HG03575 (cell line): ENCODE results near the gene CCDC174.
"Not testable (repeated sequence)": the region's sequence is repeated elsewhere in the genome, so short reads cannot be mapped to it uniquely, and the experiment has no call there.

Source experiments
- ATAC-seq: cut with Tn5 transposase; IDR thresholded peaks from one replicate; pipeline ENCODE4 v1.9.1; 2021; ENCODE audit not compliant: unreplicated experiment, insufficient number of reproducible peaks, low FRiP score; ENCODE audit errors: extremely low read depth

CCDC174 gene

GRCh38 chr3:14651440-14652251 is at the start of gene CCDC174:
CCDC174 (plus strand) TSS chr3:14651762; CDS start chr3:14651837, 75 bp downstream.
- peak; percentile 97 for ATAC-seq

- ATAC-seq = no peak
Measured at GRCh38 chr3:14602006-14602803, 49.4 kb upstream of the CCDC174 start.

- ATAC-seq = no peak
Measured at GRCh38 chr3:14602804-14603644, 48.5 kb upstream of the CCDC174 start.

GRCh38 chr3:14605067-14605466 is 46.5 kb upstream of the CCDC174 start:
- no peak for ATAC-seq

- no peak for ATAC-seq
Measured at GRCh38 chr3:14605744-14606143, 45.8 kb upstream of the CCDC174 start.

DNA sequence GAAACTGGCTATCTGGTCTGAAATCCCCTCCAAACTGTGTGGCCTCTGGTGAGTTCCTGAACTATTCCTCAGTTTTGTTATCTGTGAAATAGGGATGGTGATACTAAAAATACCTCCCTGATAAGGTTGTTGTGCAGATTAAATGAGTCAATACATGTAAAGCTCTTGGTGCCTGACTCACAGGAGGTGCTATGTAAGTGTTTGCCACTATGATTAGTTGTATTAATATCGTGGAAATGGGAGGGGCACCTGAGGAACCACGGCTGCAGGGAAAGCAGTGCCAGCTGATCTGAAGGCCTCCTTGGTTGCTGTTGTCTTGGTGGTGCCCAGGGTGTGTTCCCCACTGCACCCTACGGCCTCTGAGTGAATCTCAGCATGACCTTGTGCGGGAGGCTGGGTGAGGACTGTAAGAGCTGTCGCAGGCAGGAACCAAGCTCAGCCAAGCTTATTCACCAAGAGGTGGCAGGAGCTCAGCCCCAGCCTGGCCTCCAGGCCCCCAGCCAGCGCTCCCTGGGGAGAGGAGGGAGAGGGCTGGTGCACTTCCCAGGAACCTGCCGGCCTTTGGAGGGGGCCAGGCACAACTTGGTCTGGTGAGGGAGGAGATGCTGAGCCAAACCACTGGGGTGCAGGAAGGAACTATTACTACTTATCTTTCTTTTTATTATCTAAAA is 44.8 kb upstream of the CCDC174 start:
- no peak for ATAC-seq

GRCh38 chr3:14608298-14608697 is 43.3 kb upstream of the CCDC174 start:
- ATAC-seq = no peak

DNA sequence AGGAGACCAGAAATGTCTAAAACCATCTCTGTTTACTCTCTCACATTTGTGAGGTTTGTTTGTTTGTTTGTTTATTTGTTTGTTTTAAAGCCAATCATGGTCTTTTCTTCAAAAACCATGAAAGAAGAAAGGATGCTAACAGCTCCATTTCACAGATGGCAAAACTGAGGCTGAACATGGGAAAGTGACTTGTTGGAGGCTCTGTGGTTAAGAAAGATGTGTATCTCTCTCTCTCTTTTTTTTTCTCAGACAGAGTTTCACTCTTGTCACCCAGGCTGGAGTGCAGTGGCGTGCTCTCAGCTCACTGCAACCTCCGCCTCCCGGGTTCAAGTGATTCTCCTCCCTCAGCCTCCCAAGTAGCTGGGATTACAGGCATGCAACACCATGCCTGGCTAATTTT is 42.5 kb upstream of the CCDC174 start:
- not testable (repeated sequence) for ATAC-seq

- ATAC-seq = no peak
Measured at GRCh38 chr3:14609506-14609905, 42.1 kb upstream of the CCDC174 start.

- no peak for ATAC-seq
Measured at GRCh38 chr3:14609941-14610340, 41.6 kb upstream of the CCDC174 start.

GRCh38 chr3:14614189-14614588 is 37.4 kb upstream of the CCDC174 start:
- ATAC-seq = no peak

DNA sequence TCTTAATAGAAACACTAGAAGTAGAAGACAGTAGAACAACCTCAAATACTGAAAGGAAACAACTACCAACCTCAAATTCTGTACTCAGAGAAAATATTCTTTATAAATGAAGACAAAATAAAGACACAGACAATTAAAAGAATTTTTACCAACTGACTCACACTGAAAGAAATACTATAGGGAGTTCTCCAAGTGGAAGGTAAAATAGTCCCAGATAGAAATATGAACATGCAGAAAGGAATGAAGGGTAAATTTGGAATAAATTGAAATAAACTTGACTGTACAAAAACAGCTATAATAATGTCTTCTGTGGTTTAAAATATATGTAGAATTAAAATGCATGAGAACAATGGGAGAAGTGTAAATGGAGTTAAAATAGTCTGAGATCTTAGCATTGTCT is 36.7 kb upstream of the CCDC174 start:
- ATAC-seq = no peak

DNA sequence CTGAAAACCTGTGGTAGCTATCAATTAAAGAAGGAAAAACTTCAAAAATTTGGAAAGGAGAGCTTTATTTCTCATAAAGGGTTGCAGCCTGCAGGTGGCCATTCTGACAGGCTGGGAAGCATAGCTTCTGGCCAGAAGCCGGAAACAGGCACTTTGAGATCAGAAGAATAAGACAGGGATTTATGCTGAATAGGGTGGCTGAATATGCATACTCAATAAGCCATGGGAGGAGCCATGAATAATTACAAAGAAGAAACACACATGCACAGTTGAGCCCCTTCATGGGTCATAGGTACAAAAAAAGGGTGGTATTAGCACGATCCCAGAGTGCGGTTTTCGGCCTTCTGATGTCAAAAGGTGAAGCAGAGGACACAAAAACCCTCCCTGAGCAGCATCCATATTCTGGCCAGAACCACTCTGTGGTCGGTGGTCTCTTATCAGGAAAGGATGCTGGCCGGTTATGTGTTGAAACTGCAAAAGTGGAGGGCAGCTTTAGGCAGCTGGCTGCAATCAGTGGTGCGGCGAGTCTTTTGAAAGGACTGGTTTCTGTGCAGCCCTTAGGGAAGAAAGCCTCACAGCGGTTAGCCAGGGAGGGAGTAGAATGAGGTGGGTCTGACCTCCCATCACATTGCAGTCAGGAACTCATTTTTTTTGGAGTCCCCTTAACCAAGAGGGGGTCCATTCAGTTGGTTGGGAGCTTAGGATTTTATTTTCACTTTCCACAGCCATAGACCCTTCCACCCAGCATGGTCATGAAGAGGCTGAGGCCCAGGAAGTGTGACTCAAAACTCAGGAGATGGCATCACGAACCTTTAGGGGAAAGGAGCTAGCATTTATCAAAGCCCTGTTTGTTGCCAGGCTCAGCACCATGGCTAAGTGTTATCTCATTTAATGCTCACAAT is 34.7 kb upstream of the CCDC174 start:
- no peak for ATAC-seq

GRCh38 chr3:14617508-14618023 is 34.0 kb upstream of the CCDC174 start:
- no peak for ATAC-seq

GRCh38 chr3:14619605-14620004 is 32.0 kb upstream of the CCDC174 start:
- ATAC-seq = no peak

GRCh38 chr3:14620512-14620911 is 31.1 kb upstream of the CCDC174 start:
- no peak for ATAC-seq

- no peak for ATAC-seq
Measured at GRCh38 chr3:14621093-14621492, 30.5 kb upstream of the CCDC174 start.

- no peak for ATAC-seq
Measured at GRCh38 chr3:14622368-14622767, 29.2 kb upstream of the CCDC174 start.
